Central memory CD8-positive, alpha-beta T cell (primary cell): ENCODE results near the gene OOSP4A.
"Not testable (repeated sequence)": the region's sequence is repeated elsewhere in the genome, so short reads cannot be mapped to it uniquely, and the experiment has no call there.

Experiments used
- ATAC-seq: fragments of 150-1000 bp; cut with Tn5 transposase; replicated peaks from 2 replicates; pipeline ENCODE4 v1.10.0; 2022; ENCODE audit warnings: mild to moderate bottlenecking, moderate FRiP score, moderate number of reproducible peaks; ENCODE audit not compliant: poor library complexity, severe bottlenecking; ENCODE audit errors: extremely low read depth
- DNase-seq, 2 donors: peaks; one replicate each; pipeline ENCODE4 v3.0.0; 2021; ENCODE audit warnings: low spot score in 2 of 2
- H3K27ac Mint-ChIP-seq: one replicate; pipeline ENCODE4 v1.8.0; 2022; ENCODE audit warnings: low read depth, mild to moderate bottlenecking, moderate library complexity, mixed read lengths
- H3K27me3 Mint-ChIP-seq: one replicate; pipeline ENCODE4 v1.8.0; 2022; ENCODE audit warnings: mixed read lengths
- H3K36me3 Mint-ChIP-seq: one replicate; pipeline ENCODE4 v1.8.0; 2022; ENCODE audit warnings: mild to moderate bottlenecking, moderate library complexity, mixed read lengths; ENCODE audit not compliant: insufficient read depth
- H3K4me1 Mint-ChIP-seq: one replicate; pipeline ENCODE4 v1.8.0; 2022; ENCODE audit warnings: mixed read lengths
- H3K4me3 Mint-ChIP-seq: one replicate; pipeline ENCODE4 v1.8.0; 2022; ENCODE audit warnings: mild to moderate bottlenecking, moderate library complexity, mixed read lengths
- H3K9me3 Mint-ChIP-seq: one replicate; pipeline ENCODE4 v1.8.0; 2022; ENCODE audit warnings: mixed read lengths

OOSP4A gene

GRCh38 chr11:59954219-59954847 lies 9.5 kb upstream of the OOSP4A start:
- H3K4me3 Mint-ChIP-seq: no peak overlapping the region
- H3K4me1 Mint-ChIP-seq: no peaks in the 10 kb centered on the region
- peaks cover 60% of the 10 kb centered on the region for H3K27me3 Mint-ChIP-seq
- DNase-seq (no peak), ATAC-seq (no peak)
- H3K9me3 Mint-ChIP-seq: no peaks in the 10 kb centered on the region
- H3K27ac Mint-ChIP-seq: no peak overlapping the region
- H3K36me3 Mint-ChIP-seq: peaks cover 3% of the 10 kb centered on the region

GRCh38 chr11:59957094-59957493 lies 6.7 kb upstream of the OOSP4A start:
- Mint-ChIP-seq H3K4me1 (no peaks in the 10 kb centered on the region), H3K27me3 (peaks cover 47% of the 10 kb centered on the region), H3K36me3 (peaks cover 3% of the 10 kb centered on the region), H3K4me3 (no peak overlapping the region), H3K27ac (no peak overlapping the region), H3K9me3 (no peaks in the 10 kb centered on the region)
- ATAC-seq: no peak
- DNase-seq: no peak

GRCh38 chr11:59960502-59961381 lies 3.1 kb upstream of the OOSP4A start:
- H3K36me3 Mint-ChIP-seq: peaks cover 3% of the 10 kb centered on the region
- peaks cover 42% of the 10 kb centered on the region for H3K27me3 Mint-ChIP-seq
- ATAC-seq: no peak
- no peaks in the 10 kb centered on the region for H3K4me1 Mint-ChIP-seq
- no peak overlapping the region for H3K27ac Mint-ChIP-seq
- no peak overlapping the region for H3K4me3 Mint-ChIP-seq
- no peaks in the 10 kb centered on the region for H3K9me3 Mint-ChIP-seq
- no peak for DNase-seq

GRCh38 chr11:59962107-59962482 lies 1.7 kb upstream of the OOSP4A start:
- DNase-seq: no peak
- no peak for ATAC-seq
- H3K4me3 Mint-ChIP-seq: no peak overlapping the region
- peaks cover 3% of the 10 kb centered on the region for H3K36me3 Mint-ChIP-seq
- H3K9me3 Mint-ChIP-seq: no peaks in the 10 kb centered on the region
- no peak overlapping the region for H3K27ac Mint-ChIP-seq
- H3K27me3 Mint-ChIP-seq: peaks cover 31% of the 10 kb centered on the region
- no peaks in the 10 kb centered on the region for H3K4me1 Mint-ChIP-seq

GRCh38 chr11:59965424-59965823 lies 1.6 kb downstream of the OOSP4A start:
- no peak overlapping the region for H3K4me3 Mint-ChIP-seq
- no peaks in the 10 kb centered on the region for H3K4me1 Mint-ChIP-seq
- H3K9me3 Mint-ChIP-seq: no peaks in the 10 kb centered on the region
- peaks cover 9% of the 10 kb centered on the region for H3K27me3 Mint-ChIP-seq
- H3K27ac Mint-ChIP-seq: no peak overlapping the region
- ATAC-seq: no peak
- no peak for DNase-seq
- H3K36me3 Mint-ChIP-seq: no peaks in the 10 kb centered on the region

GRCh38 chr11:59966201-59966600 lies 2.4 kb downstream of the OOSP4A start:
- Mint-ChIP-seq H3K4me3 (no peak overlapping the region), H3K27me3 (peaks cover 15% of the 10 kb centered on the region), H3K9me3 (no peaks in the 10 kb centered on the region)

GRCh38 chr11:59967677-59968394 lies 4.0 kb downstream of the OOSP4A start:
- Mint-ChIP-seq H3K36me3 (no peaks in the 10 kb centered on the region), H3K27me3 (peaks cover 17% of the 10 kb centered on the region), H3K9me3 (no peaks in the 10 kb centered on the region), H3K4me3 (no peak overlapping the region), H3K4me1 (no peaks in the 10 kb centered on the region), H3K27ac (no peak overlapping the region)
- DNase-seq: no peak
- no peak for ATAC-seq

More at GRCh38 chr11:59966201-59966600, 2.4 kb downstream of the OOSP4A start:
- H3K27ac Mint-ChIP-seq: no peak overlapping the region
- no peak for DNase-seq
- ATAC-seq: no peak
- no peaks in the 10 kb centered on the region for H3K4me1 Mint-ChIP-seq
- no peaks in the 10 kb centered on the region for H3K36me3 Mint-ChIP-seq

- peaks cover 20% of the 10 kb centered on the region for H3K27me3 Mint-ChIP-seq
These were observed 4.6 kb downstream of the OOSP4A start for GRCh38 chr11:59968395-59968783.

GRCh38 chr11:59973097-59973496 lies 9.3 kb downstream of the OOSP4A start:
- peaks cover 28% of the 10 kb centered on the region for H3K27me3 Mint-ChIP-seq
- H3K4me3 Mint-ChIP-seq: no peak overlapping the region
- ATAC-seq: no peak

More at GRCh38 chr11:59968395-59968783, 4.6 kb downstream of the OOSP4A start:
- no peak overlapping the region for H3K27ac Mint-ChIP-seq
- H3K9me3 Mint-ChIP-seq: no peaks in the 10 kb centered on the region
- no peak for DNase-seq
- H3K36me3 Mint-ChIP-seq: no peaks in the 10 kb centered on the region
- no peak overlapping the region for H3K4me3 Mint-ChIP-seq
- no peak for ATAC-seq
- H3K4me1 Mint-ChIP-seq: no peaks in the 10 kb centered on the region

GRCh38 chr11:59981106-59981770 lies 17.4 kb downstream of the OOSP4A start:
- no peaks in the 10 kb centered on the region for H3K4me1 Mint-ChIP-seq
- ATAC-seq (no peak), DNase-seq (no peak)
- H3K27ac Mint-ChIP-seq: no peak overlapping the region
- no peaks in the 10 kb centered on the region for H3K9me3 Mint-ChIP-seq
- H3K4me3 Mint-ChIP-seq: no peak overlapping the region
- H3K27me3 Mint-ChIP-seq: peaks cover 45% of the 10 kb centered on the region
- no peaks in the 10 kb centered on the region for H3K36me3 Mint-ChIP-seq

More at GRCh38 chr11:59973097-59973496, 9.3 kb downstream of the OOSP4A start:
- Mint-ChIP-seq H3K9me3 (no peaks in the 10 kb centered on the region), H3K4me1 (no peaks in the 10 kb centered on the region), H3K27ac (no peak overlapping the region), H3K36me3 (no peaks in the 10 kb centered on the region)
- no peak for DNase-seq

GRCh38 chr11:59982037-59982436 lies 18.2 kb downstream of the OOSP4A start:
- H3K9me3 Mint-ChIP-seq, H3K4me1 Mint-ChIP-seq, H3K36me3 Mint-ChIP-seq, DNase-seq, ATAC-seq, H3K27ac Mint-ChIP-seq, H3K4me3 Mint-ChIP-seq: not testable (repeated sequence)
- peaks cover 45% of the 10 kb centered on the region for H3K27me3 Mint-ChIP-seq

- H3K36me3 Mint-ChIP-seq: no peaks in the 10 kb centered on the region
- no peak for ATAC-seq
- H3K4me3 Mint-ChIP-seq: no peak overlapping the region
- H3K4me1 Mint-ChIP-seq: no peaks in the 10 kb centered on the region
- DNase-seq: no peak
- no peak overlapping the region for H3K27ac Mint-ChIP-seq
- no peaks in the 10 kb centered on the region for H3K9me3 Mint-ChIP-seq
- H3K27me3 Mint-ChIP-seq: peaks cover 35% of the 10 kb centered on the region
These were observed 19.4 kb downstream of the OOSP4A start for GRCh38 chr11:59983212-59983611.
